Measurements from ENCODE around the gene MYBBP1A.

GRCh38 chr17:4492721-4493561, 62.2 kb downstream of the MYBBP1A start:
- TF ChIP-seq POLR2AphosphoS5 (IDR thresholded peaks at IDR 0.05; ENCODE audit: low read depth, low read length) (no peak), POLR2A (IDR thresholded peaks at IDR 0.05; ENCODE audit: low read depth, low read length) (no peak), TAF1 (IDR thresholded peaks at IDR 0.05; ENCODE audit: low read depth, low read length) (no peak)
